GM12801 (cell line): ENCODE measurements around the gene PTPRN2.

Source experiments
- TF ChIP-seq, protein P1 (sequence below): IDR thresholded peaks from one replicate; pipeline ENCODE4 v1.5.1; 2011; ENCODE audit warnings: control low read depth; ENCODE audit not compliant: insufficient read length; ENCODE audit errors: extremely low read depth

Gene PTPRN2

DNA sequence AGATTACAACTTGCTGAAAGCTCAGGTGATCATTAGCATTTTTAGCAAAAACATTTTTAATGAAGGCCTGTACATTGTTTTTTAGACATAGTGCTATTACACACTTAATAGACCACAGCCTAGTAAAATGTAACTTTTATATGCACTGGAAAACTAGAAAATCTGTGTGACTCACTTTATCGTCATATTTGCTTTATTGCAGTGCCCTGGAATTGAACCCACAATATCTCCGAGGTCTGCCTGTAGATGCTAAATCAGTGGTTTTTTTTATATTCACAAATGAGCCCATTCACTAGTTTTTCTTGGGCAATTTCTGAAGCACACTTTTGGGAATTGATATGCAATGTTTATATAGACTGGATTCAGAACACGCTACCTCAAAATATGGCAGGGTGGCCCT, 105.1 kb downstream of the PTPRN2 start:
- TF ChIP-seq, protein P1, sequence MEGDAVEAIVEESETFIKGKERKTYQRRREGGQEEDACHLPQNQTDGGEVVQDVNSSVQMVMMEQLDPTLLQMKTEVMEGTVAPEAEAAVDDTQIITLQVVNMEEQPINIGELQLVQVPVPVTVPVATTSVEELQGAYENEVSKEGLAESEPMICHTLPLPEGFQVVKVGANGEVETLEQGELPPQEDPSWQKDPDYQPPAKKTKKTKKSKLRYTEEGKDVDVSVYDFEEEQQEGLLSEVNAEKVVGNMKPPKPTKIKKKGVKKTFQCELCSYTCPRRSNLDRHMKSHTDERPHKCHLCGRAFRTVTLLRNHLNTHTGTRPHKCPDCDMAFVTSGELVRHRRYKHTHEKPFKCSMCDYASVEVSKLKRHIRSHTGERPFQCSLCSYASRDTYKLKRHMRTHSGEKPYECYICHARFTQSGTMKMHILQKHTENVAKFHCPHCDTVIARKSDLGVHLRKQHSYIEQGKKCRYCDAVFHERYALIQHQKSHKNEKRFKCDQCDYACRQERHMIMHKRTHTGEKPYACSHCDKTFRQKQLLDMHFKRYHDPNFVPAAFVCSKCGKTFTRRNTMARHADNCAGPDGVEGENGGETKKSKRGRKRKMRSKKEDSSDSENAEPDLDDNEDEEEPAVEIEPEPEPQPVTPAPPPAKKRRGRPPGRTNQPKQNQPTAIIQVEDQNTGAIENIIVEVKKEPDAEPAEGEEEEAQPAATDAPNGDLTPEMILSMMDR, result no peak

DNA sequence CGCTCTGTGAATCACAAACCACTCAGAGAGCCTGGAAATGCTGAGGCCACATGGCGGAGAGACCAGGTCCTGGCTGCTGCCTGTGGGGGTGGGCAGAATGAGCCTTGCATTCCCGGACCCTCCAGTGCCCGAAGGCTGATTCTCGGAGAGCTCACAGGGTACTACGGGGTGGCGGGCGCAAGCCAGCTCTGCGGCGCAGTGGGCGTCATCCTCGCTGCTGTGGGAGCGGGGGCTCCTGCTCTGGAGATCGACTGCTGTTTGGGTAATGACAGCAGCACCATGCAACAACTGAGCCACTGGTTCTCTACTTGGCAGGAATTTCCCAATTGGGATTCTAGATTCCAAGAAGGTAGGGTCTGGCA, 108.0 kb downstream of the PTPRN2 start:
- TF ChIP-seq, protein P1, result no peak

DNA sequence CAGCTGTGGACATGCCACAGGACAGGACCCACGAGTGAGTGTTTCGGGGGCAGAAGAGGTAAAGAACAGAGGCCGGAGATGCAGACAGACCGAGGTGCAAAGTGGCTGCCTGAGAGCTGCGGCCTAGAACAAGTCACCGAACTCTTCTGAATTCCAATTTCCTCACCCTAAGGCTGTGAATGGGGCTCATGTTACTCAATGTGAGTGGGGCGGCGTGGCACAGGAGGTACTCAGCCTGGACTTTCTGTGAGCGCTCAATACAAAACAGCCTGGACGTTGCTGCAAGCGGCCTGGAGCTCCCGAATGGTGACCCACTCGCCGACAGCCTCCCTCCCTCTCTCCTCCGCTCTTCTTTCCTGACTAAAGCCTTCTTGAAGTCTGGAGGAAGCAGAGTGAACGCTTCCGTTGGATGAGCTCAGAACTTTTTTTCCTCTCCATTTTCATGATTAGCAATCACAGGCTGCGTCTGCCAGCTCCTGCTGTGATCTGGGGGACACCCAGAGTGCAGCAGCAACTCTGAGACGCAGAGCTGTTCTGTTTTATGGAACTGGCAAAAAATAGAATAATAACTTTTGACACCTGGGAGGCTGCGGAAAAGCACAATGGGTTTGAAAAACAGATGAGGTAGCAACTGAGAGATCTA, 108.5 kb downstream of the PTPRN2 start:
- TF ChIP-seq, protein P1, result no peak

DNA sequence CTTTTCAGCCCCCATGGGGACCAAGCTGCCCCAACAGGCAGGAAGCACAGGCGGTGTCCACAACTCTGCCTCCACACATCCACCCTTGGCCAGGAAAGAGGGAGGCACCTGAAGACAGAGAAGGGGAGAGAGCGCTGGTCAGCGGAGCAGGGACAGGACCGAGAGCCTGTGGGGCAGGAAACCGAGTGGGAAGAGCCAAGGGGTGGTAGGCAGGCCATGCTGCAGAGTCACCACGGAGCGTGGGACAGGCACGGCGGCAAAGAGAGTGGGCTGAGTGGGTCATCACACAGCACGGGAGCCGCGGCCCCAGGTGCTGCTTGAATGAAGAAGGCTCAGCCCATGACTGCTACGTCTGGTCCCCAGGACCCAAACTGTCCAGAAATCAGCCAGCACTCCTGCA, 109.8 kb downstream of the PTPRN2 start:
- TF ChIP-seq, protein P1, result no peak

DNA sequence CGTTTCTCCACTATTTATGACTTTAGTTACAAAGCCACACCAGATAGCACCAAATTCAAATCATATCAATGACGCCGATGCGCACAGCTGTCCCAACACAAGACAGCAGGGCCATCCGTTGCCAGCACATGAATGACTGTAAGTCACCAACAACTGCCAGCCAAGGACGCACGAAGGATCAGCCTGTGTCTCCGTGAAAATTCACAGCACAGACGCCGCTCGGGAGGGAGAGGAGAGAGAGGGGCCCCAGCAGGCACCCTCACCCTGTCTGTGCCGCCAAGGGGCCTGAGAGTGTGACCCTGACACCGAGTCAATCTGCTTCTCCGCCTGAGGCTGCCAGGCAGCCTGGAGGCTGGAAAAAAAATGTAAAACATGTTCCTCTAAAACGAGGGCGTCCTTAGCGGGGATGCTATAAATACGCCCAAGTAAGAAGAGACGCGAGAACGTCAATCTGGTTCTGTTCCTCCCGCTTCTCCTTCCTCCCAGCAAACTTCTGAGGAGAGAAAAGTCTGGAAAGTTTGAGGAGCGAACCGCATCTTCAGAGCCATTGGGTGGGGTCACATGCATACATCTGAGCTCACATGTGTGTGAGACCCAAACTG, 111.2 kb downstream of the PTPRN2 start:
- TF ChIP-seq, protein P1, result no peak

DNA sequence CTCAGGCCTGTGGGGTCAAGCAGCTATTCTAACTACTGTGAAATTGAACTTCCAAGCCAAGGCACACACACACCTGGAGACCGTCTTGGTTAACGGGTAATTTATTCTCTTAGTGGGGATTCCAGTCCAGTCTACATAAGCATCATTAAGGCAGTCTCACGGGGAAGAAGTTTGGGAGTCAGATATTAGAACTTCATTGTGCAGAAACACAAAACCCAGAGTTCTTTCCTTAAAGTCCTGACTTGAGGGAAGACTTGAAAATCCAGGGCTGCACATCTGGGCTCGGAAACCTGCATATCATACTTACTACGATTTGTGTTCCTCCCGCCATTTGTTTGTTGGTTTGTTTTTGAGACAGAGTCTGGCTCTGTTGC, 112.0 kb downstream of the PTPRN2 start:
- TF ChIP-seq, protein P1, result no peak

DNA sequence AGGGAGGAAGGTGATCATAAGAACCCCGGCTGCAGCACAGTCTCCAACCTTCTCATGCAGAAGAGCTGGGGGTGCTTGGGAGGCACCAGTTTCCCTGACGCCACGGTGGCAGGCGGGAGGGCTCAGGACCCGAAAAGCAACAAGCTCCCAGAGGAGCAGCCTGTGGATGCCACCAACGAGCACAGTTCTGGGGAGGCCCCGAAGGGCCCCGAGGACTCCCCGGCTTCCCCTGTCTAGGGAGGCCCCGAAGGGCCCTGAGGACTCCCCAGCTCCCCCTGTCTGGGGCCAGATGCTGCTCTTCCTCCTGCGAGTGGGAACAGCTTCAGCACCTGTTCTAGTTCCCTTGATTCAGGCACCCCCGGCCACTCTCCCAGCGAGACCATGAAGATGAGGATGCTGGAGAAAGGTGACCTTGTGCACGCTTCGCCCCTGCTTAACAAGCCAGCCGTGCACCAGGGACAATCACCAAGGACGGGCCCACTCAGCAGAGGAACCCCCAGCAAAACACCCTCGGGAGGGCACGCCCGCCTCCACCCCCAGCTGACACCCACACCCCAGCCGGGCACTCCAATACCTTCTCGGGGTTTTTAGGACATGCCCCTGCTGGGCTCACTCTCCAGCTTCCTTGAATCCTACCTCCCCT, 112.5 kb downstream of the PTPRN2 start:
- TF ChIP-seq, protein P1, result no peak
